Stimulated activated CD8-positive, alpha-beta memory T cell treated with anti-CD3 and anti-CD28 coated beads, Interleukin-2, amount 100 ng/mL, for 1 hour (primary cell): ENCODE results near the gene EIF2S3B.
A peak's percentile ranks its signal among the peaks of the same experiment; 100 is the strongest.
"Not testable (repeated sequence)": the region's sequence is repeated elsewhere in the genome, so short reads cannot be mapped to it uniquely, and the experiment has no call there.

Experiments used
- DNase-seq, 2 donors: peaks; one replicate each; pipeline ENCODE4 v3.0.0-alpha.2; 2020; ENCODE audit warnings: low read depth in 2 of 2

EIF2S3B gene

GRCh38 chr12:10505620-10506019 is at the start of gene EIF2S3B:
EIF2S3B (plus strand) TSS chr12:10505890; CDS start chr12:10505903, 13 bp downstream.
- DNase-seq: no peak

GRCh38 chr12:10456856-10457255 is 48.8 kb upstream of the EIF2S3B start:
- DNase-seq: no peak

GRCh38 chr12:10457760-10458159 is 47.9 kb upstream of the EIF2S3B start:
- DNase-seq: no peak

DNA sequence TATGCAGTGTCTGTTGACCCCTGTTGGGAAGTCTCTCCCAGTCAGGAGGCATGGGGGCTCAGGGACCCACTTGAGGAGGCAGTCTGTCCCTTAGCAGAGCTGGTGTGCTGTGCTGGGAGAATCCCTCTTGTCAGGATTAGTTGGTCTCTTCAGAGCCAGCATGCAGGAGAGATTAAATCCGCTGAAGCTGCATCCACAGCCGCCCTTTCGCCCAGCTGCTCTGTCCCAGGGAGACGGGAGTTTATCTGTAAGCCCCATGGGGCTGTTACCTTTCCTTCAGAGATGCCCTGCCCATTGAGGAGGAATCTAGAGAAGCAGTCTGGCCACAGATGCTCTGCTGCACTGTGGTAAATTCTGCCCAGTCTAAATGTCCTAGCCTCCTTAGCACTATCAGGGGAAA is 39.4 kb upstream of the EIF2S3B start:
- no peak for DNase-seq

DNA sequence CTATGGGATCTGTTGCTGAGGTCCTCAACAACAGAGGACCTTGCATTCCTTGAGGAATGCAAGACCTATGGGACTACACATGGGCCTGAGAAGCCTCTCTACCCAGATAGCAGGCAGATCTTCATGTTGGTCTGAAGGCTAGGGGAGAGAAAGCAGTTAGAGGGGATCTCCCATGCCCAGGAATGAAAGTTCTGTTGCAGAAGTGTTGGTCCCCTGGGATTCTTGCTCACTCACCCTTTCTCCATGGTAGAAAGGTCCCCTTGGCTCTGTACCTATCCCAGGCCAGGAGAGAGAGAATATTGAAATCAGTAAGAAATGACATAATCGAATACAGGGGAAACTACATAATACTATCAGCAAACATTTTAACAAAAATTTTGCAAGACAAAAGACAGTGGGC is 36.0 kb upstream of the EIF2S3B start:
- no peak for DNase-seq

DNA sequence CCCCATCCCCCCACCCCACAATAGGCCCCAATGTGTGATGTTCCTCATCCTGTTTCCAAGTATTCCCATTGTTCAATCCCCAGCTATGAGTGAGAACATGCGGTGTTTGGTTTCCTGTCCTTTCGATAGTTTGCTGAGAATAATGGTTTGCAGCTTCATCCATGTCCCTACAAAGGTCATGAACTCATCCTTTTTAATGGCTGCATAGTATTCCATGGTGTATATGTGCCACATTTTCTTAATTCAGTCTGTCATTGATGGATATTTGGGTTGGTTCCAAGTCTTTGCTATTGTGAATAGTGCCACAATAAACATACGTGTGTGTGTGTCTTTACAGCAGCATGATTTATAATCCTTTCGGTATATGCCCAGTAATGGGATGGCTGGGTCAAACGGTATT is 32.9 kb upstream of the EIF2S3B start:
- DNase-seq: not testable (repeated sequence)

GRCh38 chr12:10481901-10482300 is 23.8 kb upstream of the EIF2S3B start:
- DNase-seq: not testable (repeated sequence)

DNA sequence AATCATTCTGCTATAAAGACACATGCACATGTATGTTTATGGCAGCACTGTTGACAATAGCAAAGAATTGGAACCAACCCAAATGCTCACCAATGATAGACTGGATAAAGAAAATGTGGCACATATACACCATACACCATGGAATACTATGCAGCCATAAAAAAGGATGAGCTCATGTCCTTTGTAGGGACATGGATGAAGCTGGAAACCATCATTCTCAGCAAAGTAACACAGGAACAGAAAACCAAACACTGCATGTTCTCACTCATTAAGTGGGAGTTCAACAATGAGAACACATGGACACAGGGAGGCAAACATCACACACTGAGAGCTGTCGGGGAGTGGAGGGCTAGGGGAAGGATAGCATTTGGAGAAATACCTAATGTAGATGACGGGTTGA is 18.4 kb upstream of the EIF2S3B start:
- not testable (repeated sequence) for DNase-seq

DNA sequence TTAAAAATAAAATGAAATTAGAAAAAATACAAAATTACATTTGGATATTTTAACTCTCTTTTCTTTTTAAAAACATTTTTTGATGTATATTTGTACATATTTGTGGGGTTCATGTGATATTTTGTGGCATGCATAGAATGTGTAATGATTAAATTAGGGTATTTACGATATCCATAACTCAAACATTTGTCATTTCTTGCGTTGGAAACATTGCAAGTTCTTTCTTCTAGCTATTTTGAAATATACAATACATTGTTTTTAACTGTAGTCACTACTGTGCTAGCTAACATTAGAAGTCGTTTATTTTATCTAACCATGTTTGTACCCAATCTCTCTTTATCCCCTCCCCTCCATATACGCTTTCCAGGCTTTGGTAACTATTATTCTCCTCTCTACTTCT is 13.9 kb upstream of the EIF2S3B start:
- DNase-seq: no peak

DNA sequence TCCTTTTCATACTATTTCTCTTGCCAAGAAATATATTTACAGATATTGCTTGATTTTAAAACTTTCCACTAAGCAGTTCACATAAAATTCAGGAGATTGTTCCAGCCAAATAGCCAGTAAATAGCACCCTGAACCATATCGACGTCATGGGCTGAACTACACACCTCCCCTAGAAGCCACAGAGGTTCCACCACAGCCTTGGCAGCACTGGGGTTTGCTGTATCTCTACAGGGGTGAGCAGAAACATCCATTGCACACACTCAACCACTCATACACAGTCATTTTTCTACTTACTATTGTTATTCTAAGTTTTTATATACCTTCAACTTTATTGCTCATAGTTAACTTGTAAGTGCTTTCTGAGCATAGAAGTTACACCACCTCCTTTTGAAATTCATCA is 8.1 kb upstream of the EIF2S3B start:
- DNase-seq: peak; percentile 43

GRCh38 chr12:10498042-10498441 is 7.6 kb upstream of the EIF2S3B start:
- DNase-seq: no peak

- DNase-seq: no peak
Observed at GRCh38 chr12:10501030-10501429, 4.7 kb upstream of the EIF2S3B start.

DNA sequence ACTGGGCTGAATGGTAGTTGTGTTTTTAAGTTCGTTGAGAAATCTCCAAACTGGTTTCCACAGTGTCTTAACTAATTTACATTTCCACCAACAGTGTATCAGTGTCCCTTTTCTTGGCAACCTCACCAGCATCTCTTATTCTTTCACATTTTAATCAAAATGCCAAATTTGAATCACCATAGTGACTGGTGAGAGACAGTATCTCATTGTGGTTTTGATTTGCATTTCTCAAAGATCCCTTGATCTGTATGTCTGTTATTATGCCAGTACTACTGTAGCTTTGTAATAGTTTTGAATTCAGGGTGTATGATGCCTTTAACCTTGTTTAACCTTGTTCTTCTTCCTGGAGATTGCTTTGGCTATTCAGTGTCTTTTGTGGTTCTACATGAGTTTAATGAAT is 2.2 kb upstream of the EIF2S3B start:
- DNase-seq: no peak

- no peak for DNase-seq
Observed at GRCh38 chr12:10511756-10512355, 6.2 kb downstream of the EIF2S3B start.

- DNase-seq: no peak
Observed at GRCh38 chr12:10512798-10513197, 7.1 kb downstream of the EIF2S3B start.

DNA sequence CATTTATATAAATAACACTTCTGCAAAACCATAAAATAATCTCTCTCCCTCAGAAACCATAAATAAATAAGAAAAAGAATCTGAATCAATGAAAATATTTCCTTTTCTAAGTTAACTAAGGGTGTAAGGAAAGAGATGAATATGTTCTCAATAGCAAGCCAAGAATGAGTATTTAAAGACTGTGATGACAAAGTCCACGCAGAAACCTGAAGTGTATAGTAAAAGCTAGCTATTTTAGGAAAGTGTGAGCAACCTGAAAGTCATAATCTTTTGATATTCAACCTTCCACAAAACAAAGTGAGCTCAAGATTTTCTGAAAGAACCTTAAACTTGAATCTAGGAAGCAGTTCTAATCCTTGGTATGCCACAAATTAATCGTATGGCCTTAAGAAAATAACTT is 15.9 kb downstream of the EIF2S3B start:
- DNase-seq: no peak

DNA sequence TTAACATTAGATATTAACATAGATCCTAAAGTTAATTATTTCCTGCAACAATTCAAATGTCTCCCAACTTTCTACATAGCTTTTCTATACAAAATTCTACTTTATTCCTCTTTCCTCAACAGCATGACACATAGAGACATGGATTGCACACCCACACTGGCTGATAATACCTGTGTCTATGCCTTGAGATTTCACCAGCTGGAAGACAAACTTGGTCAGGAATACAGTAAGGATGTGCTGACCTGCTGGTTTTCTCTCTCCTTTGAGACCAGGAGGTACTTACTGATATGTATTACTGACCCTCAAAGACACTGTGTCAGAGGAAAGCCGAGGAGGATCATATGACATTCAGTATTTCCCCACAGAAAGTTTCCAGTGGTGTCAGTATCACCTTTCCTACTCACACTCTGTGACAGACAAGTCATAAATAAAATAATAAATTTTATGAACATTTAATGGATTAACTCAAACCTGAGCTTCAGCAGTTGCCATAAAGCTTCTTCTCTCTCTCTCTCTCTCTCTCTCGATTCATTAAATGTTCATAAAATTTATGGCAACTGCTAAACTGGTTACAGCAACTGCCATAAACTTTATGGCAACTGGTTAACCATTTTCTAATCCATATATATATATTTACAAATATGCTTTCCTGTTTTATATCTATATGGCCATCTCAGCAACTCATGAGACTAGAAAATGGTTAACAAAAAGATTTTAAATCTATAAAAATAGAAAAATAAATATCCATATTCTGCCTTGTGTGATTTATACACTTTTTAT is 22.7 kb downstream of the EIF2S3B start:
- DNase-seq: no peak

- no peak for DNase-seq
Observed at GRCh38 chr12:10529603-10530002, 23.9 kb downstream of the EIF2S3B start.

DNA sequence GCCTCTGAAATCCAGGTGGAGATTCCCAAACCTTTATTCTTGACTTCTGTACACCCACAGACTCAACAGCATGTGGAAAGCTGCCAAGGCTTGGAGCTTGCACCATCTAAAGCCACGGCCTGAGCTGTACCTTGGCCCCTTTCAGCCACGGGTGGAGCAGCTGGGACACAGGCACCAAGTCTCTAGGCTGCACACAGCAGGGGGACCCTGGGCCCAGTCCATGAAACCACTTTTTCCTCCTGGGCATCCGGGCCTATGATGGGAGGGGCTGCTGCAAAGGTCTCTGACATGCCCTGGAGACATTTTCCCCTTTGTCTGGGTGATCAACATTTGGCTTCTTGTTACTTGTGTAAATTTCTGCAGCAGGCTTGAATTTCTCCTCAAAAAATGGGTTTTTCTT is 32.0 kb downstream of the EIF2S3B start:
- DNase-seq: no peak

- DNase-seq: no peak
Observed at GRCh38 chr12:10540776-10541205, 35.1 kb downstream of the EIF2S3B start.

DNA sequence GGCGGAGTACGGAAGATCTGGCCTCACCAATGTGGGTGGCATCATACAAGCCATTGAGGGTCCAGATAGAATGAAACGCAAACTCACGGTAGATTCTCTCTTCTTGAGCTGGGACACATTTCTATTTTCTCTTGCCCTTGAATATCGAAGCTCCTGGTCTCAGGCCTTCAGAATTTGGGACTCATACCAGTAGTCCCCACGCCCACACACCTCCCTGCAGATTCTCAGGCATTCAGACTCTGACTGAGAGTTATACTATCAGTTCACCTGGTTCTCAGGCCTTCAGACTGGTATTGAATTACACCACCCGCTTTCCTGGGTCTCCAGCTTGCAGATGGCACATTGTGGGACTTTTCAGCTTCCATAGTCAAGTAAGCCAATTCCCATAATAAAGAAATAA is 37.8 kb downstream of the EIF2S3B start:
- DNase-seq: no peak

GRCh38 chr12:10551375-10551774 is 45.7 kb downstream of the EIF2S3B start:
- no peak for DNase-seq

- DNase-seq: no peak
Observed at GRCh38 chr12:10553148-10553547, 47.5 kb downstream of the EIF2S3B start.
